PC-3 (cell line): ENCODE data around the gene TIMM44. TPM values are rescaled to one million over a fixed set of nuclear protein-coding genes. Genes with fewer than 3 reads are reported as not detected.

ENCODE experiments used
- ATAC-seq: fragments of 200-7000 bp; cut with Tn5 transposase; 2 replicates; pipeline ENCODE4 v1.9.1; 2020; ENCODE audit warnings: mild to moderate bottlenecking, moderate library complexity
- BruUV-seq: library from RNA; stranded (reverse); fragments of 400-500 nt; replicated peaks from 2 replicates; lab custom pipeline; 2021; lab: Mats Ljungman, UMichigan
- CTCF ChIA-PET: fragments of 300-600 bp; sonication (Branson Sonifier 250); formaldehyde crosslinking; loops from one replicate; lab custom pipeline; 2022; ENCODE audit warnings: antibody characterized with exemption; lab: Charles Lee
- POLR2A ChIA-PET: fragments of 300-600 bp; sonication (Branson Sonifier 250); formaldehyde crosslinking; loops from one replicate; lab custom pipeline; 2022; ENCODE audit warnings: antibody characterized with exemption; ENCODE audit not compliant: unreplicated experiment; lab: Charles Lee
- DNase-seq: peaks from one replicate; pipeline ENCODE4 v3.0.0-alpha.2; 2015
- H2AFZ ChIP-seq: fragments of 300-600 bp; sonication (generic); 2 replicates; pipeline ENCODE4 v1.6.0; 2016; ENCODE audit warnings: antibody characterized with exemption, low read length
- H3F3A ChIP-seq: fragments of 300-600 bp; sonication (generic); one replicate; pipeline ENCODE4 v1.6.0; 2017; ENCODE audit warnings: antibody characterized with exemption, low read length, control low read depth, mild to moderate bottlenecking; ENCODE audit not compliant: unreplicated experiment
- H3K27ac ChIP-seq: fragments of 300-600 bp; sonication (generic); 2 replicates; pipeline ENCODE4 v1.5.1; 2016; ENCODE audit warnings: mild to moderate bottlenecking, low read length
- H3K27me3 ChIP-seq: fragments of 300-600 bp; sonication (generic); 2 replicates; pipeline ENCODE4 v1.6.1; 2016; ENCODE audit warnings: low read length, mixed read lengths
- H3K36me3 ChIP-seq: fragments of 300-600 bp; sonication (generic); 2 replicates; pipeline ENCODE4 v1.6.1; 2016; ENCODE audit warnings: low read depth, mixed run types, low read length, mixed read lengths
- H3K4me1 ChIP-seq: fragments of 300-600 bp; sonication (generic); 2 replicates; pipeline ENCODE4 v1.5.1; 2016; ENCODE audit warnings: low read length; ENCODE audit not compliant: insufficient read depth
- H3K4me2 ChIP-seq: fragments of 300-600 bp; sonication (generic); 2 replicates; pipeline ENCODE4 v1.6.0; 2016; ENCODE audit warnings: low read length
- H3K4me3 ChIP-seq: fragments of 300-600 bp; sonication (generic); 2 replicates; pipeline ENCODE4 v1.5.1; 2016; ENCODE audit warnings: mild to moderate bottlenecking, low read length, mixed read lengths
- H3K79me2 ChIP-seq: fragments of 300-600 bp; sonication (generic); 2 replicates; pipeline ENCODE4 v1.6.1; 2017; ENCODE audit warnings: low read length, mixed read lengths
- H3K9ac ChIP-seq: fragments of 300-600 bp; sonication (generic); 2 replicates; pipeline ENCODE4 v1.6.0; 2016; ENCODE audit warnings: mild to moderate bottlenecking, low read length
- H3K9me2 ChIP-seq: fragments of 300-600 bp; sonication (generic); replicated peaks from 2 replicates; pipeline ENCODE4 v1.6.1; 2016; ENCODE audit warnings: mixed run types, low read length, mixed read lengths
- H3K9me3 ChIP-seq: fragments of 300-600 bp; sonication (generic); 2 replicates; pipeline ENCODE4 v1.6.1; 2016; ENCODE audit warnings: low read length, mixed read lengths
- H4K20me1 ChIP-seq: fragments of 300-600 bp; sonication (generic); 2 replicates; pipeline ENCODE4 v1.6.1; 2016; ENCODE audit warnings: low read length, mixed read lengths
- EZH2 ChIP-seq: fragments of 300-600 bp; sonication (generic); IDR thresholded peaks from one replicate; pipeline ENCODE4 v1.6.1; 2017; ENCODE audit warnings: antibody characterized with exemption, mild to moderate bottlenecking, low read length; ENCODE audit not compliant: unreplicated experiment
- EZH2phosphoT487 ChIP-seq: fragments of 300-600 bp; sonication (generic); IDR thresholded peaks from 2 replicates; pipeline ENCODE4 v1.6.1; 2018; ENCODE audit warnings: mild to moderate bottlenecking, antibody characterized with exemption, low read length, borderline replicate concordance
- intact Hi-C: fragments of 100-400 bp; cut with micrococcal nuclease; formaldehyde crosslinking; loops from 2 replicates; pipeline ENCODE4 v1.9.0; 2023
- total RNA-seq: library from RNA; depleted of rRNA; stranded (reverse); fragments of >200 nt; gene quantifications from 2 replicates; pipeline ENCODE4 v1.2.3, GENCODE V29; 2014
- TF ChIP-seq, protein P1 (sequence below): fragments of 300-600 bp; sonication (generic); conservative IDR thresholded peaks from 2 replicates; pipeline ENCODE4 v1.5.1; 2017; ENCODE audit warnings: antibody characterized with exemption, low read depth, mild to moderate bottlenecking, low read length

The TIMM44 gene
- total RNA-seq, 1 experiment from 2014 or later: 191 TPM

DNA sequence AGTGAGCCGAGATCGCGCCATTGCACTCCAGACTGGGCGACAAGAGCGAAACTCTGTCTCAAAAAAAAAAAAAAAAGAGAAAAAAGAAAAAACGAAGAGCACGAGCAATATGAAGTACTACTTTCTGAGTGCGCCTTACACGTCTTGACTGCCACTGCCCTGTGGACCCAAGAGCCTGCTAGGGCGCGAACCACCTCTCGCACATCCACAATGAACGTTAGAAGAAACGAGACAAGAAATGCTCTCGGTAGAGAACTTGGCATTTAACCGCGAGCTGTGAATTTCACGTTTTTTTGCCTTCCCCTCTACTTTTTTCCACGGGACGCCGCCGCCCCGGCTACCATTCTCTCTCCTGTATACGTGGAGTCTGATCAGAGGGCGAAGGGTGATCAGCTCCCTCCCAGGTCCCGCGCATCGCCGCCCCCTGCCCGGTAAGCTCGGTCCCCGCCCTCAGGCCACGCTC is 454 bp downstream of the TIMM44 start:
- Histone ChIP-seq H3K9me2 (no peaks in the 10 kb centered on the region), H3K9ac (peak overlapping the region; percentile 99), H3K36me3 (peaks cover 22% of the 10 kb centered on the region), H3K4me1 (peaks cover 14% of the 10 kb centered on the region), H2AFZ (peak overlapping the region; percentile 67), H4K20me1 (peaks cover 9% of the 10 kb centered on the region; the same call in 1 of the 2 replicates), H3F3A (no peaks in the 10 kb centered on the region), H3K79me2 (peaks cover 61% of the 10 kb centered on the region), H3K9me3 (no peaks in the 10 kb centered on the region), H3K27ac (peak overlapping the region; percentile 75), H3K27me3 (no peaks in the 10 kb centered on the region), H3K4me2 (peak overlapping the region; percentile 89), H3K4me3 (peak overlapping the region; percentile 91)
- intact Hi-C loops: loop anchor here (1.0 to 5.0 kb wide), 2 partner anchors 14 to 44 kb away; no protein-coding TSS in a partner anchor
- BruUV-seq: TSS peak; percentile 43
- TF ChIP-seq EZH2 (no peak), EZH2phosphoT487 (no peak)
- TF ChIP-seq, protein P1, sequence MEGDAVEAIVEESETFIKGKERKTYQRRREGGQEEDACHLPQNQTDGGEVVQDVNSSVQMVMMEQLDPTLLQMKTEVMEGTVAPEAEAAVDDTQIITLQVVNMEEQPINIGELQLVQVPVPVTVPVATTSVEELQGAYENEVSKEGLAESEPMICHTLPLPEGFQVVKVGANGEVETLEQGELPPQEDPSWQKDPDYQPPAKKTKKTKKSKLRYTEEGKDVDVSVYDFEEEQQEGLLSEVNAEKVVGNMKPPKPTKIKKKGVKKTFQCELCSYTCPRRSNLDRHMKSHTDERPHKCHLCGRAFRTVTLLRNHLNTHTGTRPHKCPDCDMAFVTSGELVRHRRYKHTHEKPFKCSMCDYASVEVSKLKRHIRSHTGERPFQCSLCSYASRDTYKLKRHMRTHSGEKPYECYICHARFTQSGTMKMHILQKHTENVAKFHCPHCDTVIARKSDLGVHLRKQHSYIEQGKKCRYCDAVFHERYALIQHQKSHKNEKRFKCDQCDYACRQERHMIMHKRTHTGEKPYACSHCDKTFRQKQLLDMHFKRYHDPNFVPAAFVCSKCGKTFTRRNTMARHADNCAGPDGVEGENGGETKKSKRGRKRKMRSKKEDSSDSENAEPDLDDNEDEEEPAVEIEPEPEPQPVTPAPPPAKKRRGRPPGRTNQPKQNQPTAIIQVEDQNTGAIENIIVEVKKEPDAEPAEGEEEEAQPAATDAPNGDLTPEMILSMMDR: no peak
- DNase-seq: peak; percentile 23
- POLR2A ChIA-PET: interaction anchor here (1.0 to 1.4 kb wide), 2 partner anchors 14 to 22 kb away, joined by 9 to 47 read pairs; no protein-coding TSS in a partner anchor
- ATAC-seq: no peak
- CTCF ChIA-PET: interaction anchor here (0.5 to 1.7 kb wide), 5 partner anchors 14 to 207 kb away, joined by 3 to 20 read pairs (median 15); partner anchors contain the start of gene SNAPC2

DNA sequence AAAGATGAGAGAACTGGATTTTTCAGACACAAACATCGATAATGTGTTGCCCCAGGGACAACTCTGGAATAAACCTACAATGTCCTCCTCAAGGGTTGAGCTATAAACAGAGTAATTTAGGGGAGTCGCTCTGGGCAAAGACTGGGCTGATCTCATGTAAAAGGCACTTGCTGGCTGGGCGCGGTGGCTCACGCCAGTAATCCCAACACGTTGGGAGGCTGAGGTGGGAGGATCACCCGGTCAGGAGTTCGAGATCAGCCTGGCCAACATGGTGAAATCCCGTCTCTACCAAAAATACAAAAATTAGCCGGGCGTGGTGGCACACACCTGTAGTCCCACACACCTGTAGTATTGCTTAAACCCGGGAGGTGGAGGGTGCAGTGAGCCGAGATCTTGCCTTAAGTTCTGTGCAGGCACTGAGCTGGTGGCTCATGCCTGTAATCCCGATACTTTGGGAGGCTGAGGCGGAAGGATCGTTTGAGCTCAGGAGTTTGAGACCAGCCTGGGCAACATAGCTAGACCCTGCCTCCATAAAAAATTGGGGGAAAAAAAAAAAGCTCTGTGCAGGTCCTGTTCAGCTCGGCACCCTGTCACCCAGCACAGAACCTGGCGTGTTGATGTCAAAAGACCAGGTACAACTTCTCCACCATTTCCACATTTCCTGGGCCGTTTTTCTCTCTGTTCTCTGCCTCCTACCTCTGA is 1.4 kb downstream of the TIMM44 start:
- no TSS peak for BruUV-seq
- CTCF ChIA-PET: no interaction called here
- H3K79me2 ChIP-seq: peaks cover 65% of the 10 kb centered on the region

More for the DNA sequence above, 1.4 kb downstream of the TIMM44 start:
- H3K4me2 ChIP-seq: peak overlapping the region; percentile 89
- no peaks in the 10 kb centered on the region for H3K9me3 ChIP-seq
- no peaks in the 10 kb centered on the region for H3F3A ChIP-seq
- H4K20me1 ChIP-seq: peaks cover 9% of the 10 kb centered on the region; the same call in 1 of the 2 replicates
- peak overlapping the region; percentile 99 for H3K9ac ChIP-seq
- TF ChIP-seq EZH2: no peak
- no peak for TF ChIP-seq EZH2phosphoT487
- TF ChIP-seq, protein P1: no peak
- H3K9me2 ChIP-seq: no peaks in the 10 kb centered on the region
- no peak overlapping the region for H3K27ac ChIP-seq
- no peaks in the 10 kb centered on the region for H3K27me3 ChIP-seq
- H2AFZ ChIP-seq: no peak overlapping the region
- DNase-seq (no peak), ATAC-seq (no peak)
- intact Hi-C loops: loop anchor here (5.0 kb wide), 1 partner anchor 45 kb away; no protein-coding TSS in a partner anchor
- H3K4me1 ChIP-seq: peaks cover 14% of the 10 kb centered on the region
- POLR2A ChIA-PET: no interaction called here
- H3K36me3 ChIP-seq: peaks cover 30% of the 10 kb centered on the region
- peak overlapping the region; percentile 91 for H3K4me3 ChIP-seq
